ENCODE results near the gene TDP1.

The TDP1 gene

GRCh38 chr14:89955745-89956660 lies at the start of gene TDP1:
TSS of gene TDP1 (plus strand) at chr14:89955927. CDS start at chr14:89963115, 7,188 bp downstream.
- Histone ChIP-seq H3K79me2 (ENCODE audit: control insufficient read depth, insufficient read depth, low read length, unreplicated experiment) (peaks cover 47% of the 10 kb centered on the region), H2AFZ (ENCODE audit: low read length, unreplicated experiment) (peak within 1 kb of the TSS; percentile 94), H3K27me3 (ENCODE audit: insufficient read depth, low read length) (no peaks in the 10 kb centered on the region), H3K4me1 (ENCODE audit: control insufficient read depth, insufficient read depth, low read length, unreplicated experiment) (peaks cover 20% of the 10 kb centered on the region), H3K36me3 (ENCODE audit: insufficient read depth, low read length) (peaks cover 19% of the 10 kb centered on the region; the same call in 1 of the 2 replicates), H3K4me3 (ENCODE audit: low read depth, low read length) (peak within 1 kb of the TSS; percentile 81), H3K27ac (ENCODE audit: low read depth, low read length) (peak within 1 kb of the TSS; percentile 89)

- H3K4me3 ChIP-seq (ENCODE audit: low read depth, low read length) = no peak overlapping the region
- H3K4me1 ChIP-seq (ENCODE audit: control insufficient read depth, insufficient read depth, low read length, unreplicated experiment) = peaks cover 3% of the 10 kb centered on the region
- no peaks in the 10 kb centered on the region for H3K27me3 ChIP-seq (ENCODE audit: insufficient read depth, low read length)
- no peak overlapping the region for H2AFZ ChIP-seq (ENCODE audit: low read length, unreplicated experiment)
- no peaks in the 10 kb centered on the region for H3K36me3 ChIP-seq (ENCODE audit: insufficient read depth, low read length)
- H3K27ac ChIP-seq (ENCODE audit: low read depth, low read length) = no peak overlapping the region
- no peaks in the 10 kb centered on the region for H3K79me2 ChIP-seq (ENCODE audit: control insufficient read depth, insufficient read depth, low read length, unreplicated experiment)
Measured at GRCh38 chr14:89906000-89906399, 49.7 kb upstream of the TDP1 start.

GRCh38 chr14:89907655-89908054 lies 48.1 kb upstream of the TDP1 start:
- H3K4me3 ChIP-seq (ENCODE audit: low read depth, low read length) = no peak overlapping the region
- no peak overlapping the region for H3K27ac ChIP-seq (ENCODE audit: low read depth, low read length)
- H3K4me1 ChIP-seq (ENCODE audit: control insufficient read depth, insufficient read depth, low read length, unreplicated experiment) = peaks cover 17% of the 10 kb centered on the region
- H3K27me3 ChIP-seq (ENCODE audit: insufficient read depth, low read length) = no peaks in the 10 kb centered on the region
- H3K36me3 ChIP-seq (ENCODE audit: insufficient read depth, low read length) = no peaks in the 10 kb centered on the region
- H2AFZ ChIP-seq (ENCODE audit: low read length, unreplicated experiment) = no peak overlapping the region
- H3K79me2 ChIP-seq (ENCODE audit: control insufficient read depth, insufficient read depth, low read length, unreplicated experiment) = no peaks in the 10 kb centered on the region

GRCh38 chr14:89908712-89909450 lies 46.8 kb upstream of the TDP1 start:
- H3K79me2 ChIP-seq (ENCODE audit: control insufficient read depth, insufficient read depth, low read length, unreplicated experiment) = no peaks in the 10 kb centered on the region
- peaks cover 24% of the 10 kb centered on the region for H3K4me1 ChIP-seq (ENCODE audit: control insufficient read depth, insufficient read depth, low read length, unreplicated experiment)
- H3K27ac ChIP-seq (ENCODE audit: low read depth, low read length) = no peak overlapping the region

GRCh38 chr14:89909586-89909985 lies 46.1 kb upstream of the TDP1 start:
- Histone ChIP-seq H2AFZ (ENCODE audit: low read length, unreplicated experiment) (no peak overlapping the region), H3K79me2 (ENCODE audit: control insufficient read depth, insufficient read depth, low read length, unreplicated experiment) (no peaks in the 10 kb centered on the region), H3K27me3 (ENCODE audit: insufficient read depth, low read length) (no peaks in the 10 kb centered on the region), H3K4me3 (ENCODE audit: low read depth, low read length) (no peak overlapping the region), H3K27ac (ENCODE audit: low read depth, low read length) (no peak overlapping the region), H3K4me1 (ENCODE audit: control insufficient read depth, insufficient read depth, low read length, unreplicated experiment) (peaks cover 24% of the 10 kb centered on the region), H3K36me3 (ENCODE audit: insufficient read depth, low read length) (no peaks in the 10 kb centered on the region)

More at GRCh38 chr14:89908712-89909450, 46.8 kb upstream of the TDP1 start:
- H3K27me3 ChIP-seq (ENCODE audit: insufficient read depth, low read length) = no peaks in the 10 kb centered on the region
- no peak overlapping the region for H2AFZ ChIP-seq (ENCODE audit: low read length, unreplicated experiment)
- H3K4me3 ChIP-seq (ENCODE audit: low read depth, low read length) = no peak overlapping the region
- H3K36me3 ChIP-seq (ENCODE audit: insufficient read depth, low read length) = no peaks in the 10 kb centered on the region

GRCh38 chr14:89910691-89911009 lies 45.1 kb upstream of the TDP1 start:
- Histone ChIP-seq H3K4me3 (ENCODE audit: low read depth, low read length) (no peak overlapping the region), H3K36me3 (ENCODE audit: insufficient read depth, low read length) (no peaks in the 10 kb centered on the region), H3K27ac (ENCODE audit: low read depth, low read length) (peak overlapping the region; percentile 80; the same call in 1 of the 2 replicates), H2AFZ (ENCODE audit: low read length, unreplicated experiment) (peak overlapping the region; percentile 28), H3K27me3 (ENCODE audit: insufficient read depth, low read length) (no peaks in the 10 kb centered on the region), H3K79me2 (ENCODE audit: control insufficient read depth, insufficient read depth, low read length, unreplicated experiment) (no peaks in the 10 kb centered on the region), H3K4me1 (ENCODE audit: control insufficient read depth, insufficient read depth, low read length, unreplicated experiment) (peaks cover 31% of the 10 kb centered on the region)

GRCh38 chr14:89911010-89911919 lies 44.5 kb upstream of the TDP1 start:
- Histone ChIP-seq H2AFZ (ENCODE audit: low read length, unreplicated experiment) (peak overlapping the region; percentile 28), H3K27ac (ENCODE audit: low read depth, low read length) (peak overlapping the region; percentile 80), H3K36me3 (ENCODE audit: insufficient read depth, low read length) (no peaks in the 10 kb centered on the region), H3K4me3 (ENCODE audit: low read depth, low read length) (no peak overlapping the region), H3K79me2 (ENCODE audit: control insufficient read depth, insufficient read depth, low read length, unreplicated experiment) (no peaks in the 10 kb centered on the region), H3K4me1 (ENCODE audit: control insufficient read depth, insufficient read depth, low read length, unreplicated experiment) (peaks cover 35% of the 10 kb centered on the region), H3K27me3 (ENCODE audit: insufficient read depth, low read length) (no peaks in the 10 kb centered on the region)

- Histone ChIP-seq H3K4me1 (ENCODE audit: control insufficient read depth, insufficient read depth, low read length, unreplicated experiment) (peaks cover 44% of the 10 kb centered on the region), H3K27me3 (ENCODE audit: insufficient read depth, low read length) (no peaks in the 10 kb centered on the region), H3K4me3 (ENCODE audit: low read depth, low read length) (no peak overlapping the region), H3K27ac (ENCODE audit: low read depth, low read length) (peak overlapping the region; percentile 80), H3K36me3 (ENCODE audit: insufficient read depth, low read length) (no peaks in the 10 kb centered on the region), H3K79me2 (ENCODE audit: control insufficient read depth, insufficient read depth, low read length, unreplicated experiment) (no peaks in the 10 kb centered on the region), H2AFZ (ENCODE audit: low read length, unreplicated experiment) (no peak overlapping the region)
Measured at GRCh38 chr14:89912221-89912620, 43.5 kb upstream of the TDP1 start.

- Histone ChIP-seq H3K27me3 (ENCODE audit: insufficient read depth, low read length) (no peaks in the 10 kb centered on the region), H2AFZ (ENCODE audit: low read length, unreplicated experiment) (no peak overlapping the region), H3K4me3 (ENCODE audit: low read depth, low read length) (no peak overlapping the region), H3K79me2 (ENCODE audit: control insufficient read depth, insufficient read depth, low read length, unreplicated experiment) (no peaks in the 10 kb centered on the region), H3K36me3 (ENCODE audit: insufficient read depth, low read length) (no peaks in the 10 kb centered on the region), H3K27ac (ENCODE audit: low read depth, low read length) (peak overlapping the region; percentile 84), H3K4me1 (ENCODE audit: control insufficient read depth, insufficient read depth, low read length, unreplicated experiment) (peaks cover 45% of the 10 kb centered on the region)
Measured at GRCh38 chr14:89912667-89913211, 43.0 kb upstream of the TDP1 start.
